ENCODE data around the gene HTT.

- no peak for TF ChIP-seq POLR2A (IDR thresholded peaks at IDR 0.05)
- TF ChIP-seq CTCF (IDR thresholded peaks at IDR 0.05), result no peak
- TF ChIP-seq POLR2AphosphoS5 (IDR thresholded peaks at IDR 0.05; ENCODE audit: insufficient read depth in 1 of 2, low read depth in 1 of 2), result no peak
Observed at GRCh38 chr4:3276986-3277385, 202.5 kb downstream of the HTT start.
